ENCODE data around the gene CDCA4.
A peak's percentile ranks its signal among the peaks of the same experiment; 100 is the strongest.

Gene CDCA4

DNA sequence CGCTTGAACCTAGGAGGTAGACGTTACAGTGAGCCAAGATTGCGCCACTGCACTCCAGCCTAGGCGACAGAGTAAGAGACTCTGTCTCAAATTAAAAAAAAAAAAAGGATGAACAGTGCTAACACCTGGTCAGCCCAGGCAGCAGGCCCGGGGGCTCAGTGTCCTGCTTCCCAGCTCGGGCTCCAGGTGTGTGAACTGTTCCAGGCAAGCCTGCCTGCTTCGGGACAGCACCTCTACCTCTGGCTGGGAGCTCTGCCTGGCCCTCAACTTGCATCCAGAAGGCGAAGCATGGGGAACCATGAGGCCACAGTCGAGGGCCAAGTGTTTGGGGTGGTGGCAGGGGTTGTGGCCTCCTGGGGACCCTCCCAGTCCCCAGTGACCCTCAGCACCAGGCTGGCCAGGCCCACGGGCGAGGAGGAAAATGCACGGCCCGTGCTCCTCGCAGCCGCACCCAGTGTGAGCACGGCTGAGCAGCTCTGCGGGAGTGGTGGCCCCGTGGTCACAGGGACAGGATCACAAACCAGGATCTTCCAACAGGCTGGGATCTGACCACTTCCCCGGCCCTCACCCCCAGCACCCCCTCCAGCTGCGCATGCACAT, 15.5 kb downstream of the CDCA4 start:
- H3K27ac ChIP-seq, result no peak overlapping the region
- no peak overlapping the region for H3K4me3 ChIP-seq (ENCODE audit: low read depth, low read length)
- no peaks in the 10 kb centered on the region for H3K9me3 ChIP-seq (ENCODE audit: severe bottlenecking)
- DNase-seq, result no peak
- H3K27me3 ChIP-seq (ENCODE audit: insufficient read depth, low read depth, severe bottlenecking), result no peaks in the 10 kb centered on the region
- H3K36me3 ChIP-seq, result peaks cover 34% of the 10 kb centered on the region
- TF ChIP-seq, protein P1, sequence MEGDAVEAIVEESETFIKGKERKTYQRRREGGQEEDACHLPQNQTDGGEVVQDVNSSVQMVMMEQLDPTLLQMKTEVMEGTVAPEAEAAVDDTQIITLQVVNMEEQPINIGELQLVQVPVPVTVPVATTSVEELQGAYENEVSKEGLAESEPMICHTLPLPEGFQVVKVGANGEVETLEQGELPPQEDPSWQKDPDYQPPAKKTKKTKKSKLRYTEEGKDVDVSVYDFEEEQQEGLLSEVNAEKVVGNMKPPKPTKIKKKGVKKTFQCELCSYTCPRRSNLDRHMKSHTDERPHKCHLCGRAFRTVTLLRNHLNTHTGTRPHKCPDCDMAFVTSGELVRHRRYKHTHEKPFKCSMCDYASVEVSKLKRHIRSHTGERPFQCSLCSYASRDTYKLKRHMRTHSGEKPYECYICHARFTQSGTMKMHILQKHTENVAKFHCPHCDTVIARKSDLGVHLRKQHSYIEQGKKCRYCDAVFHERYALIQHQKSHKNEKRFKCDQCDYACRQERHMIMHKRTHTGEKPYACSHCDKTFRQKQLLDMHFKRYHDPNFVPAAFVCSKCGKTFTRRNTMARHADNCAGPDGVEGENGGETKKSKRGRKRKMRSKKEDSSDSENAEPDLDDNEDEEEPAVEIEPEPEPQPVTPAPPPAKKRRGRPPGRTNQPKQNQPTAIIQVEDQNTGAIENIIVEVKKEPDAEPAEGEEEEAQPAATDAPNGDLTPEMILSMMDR (IDR thresholded peaks at IDR 0.05; ENCODE audit: low read depth, low read length), result no peak

DNA sequence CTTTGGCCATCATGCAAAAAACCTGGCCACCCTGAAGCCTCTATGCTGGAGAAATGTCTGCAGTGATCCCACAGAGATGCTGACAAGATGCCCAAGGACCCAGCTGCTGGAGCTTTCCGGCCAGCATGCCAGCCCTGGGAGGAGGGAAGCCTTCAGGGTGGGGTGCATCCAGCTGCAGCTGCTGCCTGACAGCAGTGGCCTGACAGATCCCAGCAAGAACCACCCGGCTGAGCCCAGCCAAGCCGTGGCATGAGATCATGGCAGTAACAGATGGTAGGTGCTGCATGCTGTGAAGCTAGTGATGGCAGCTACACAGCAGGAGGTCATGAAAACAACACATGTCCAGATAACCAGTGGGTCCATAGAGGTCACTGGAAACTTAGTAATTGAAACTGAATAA, 21.5 kb downstream of the CDCA4 start:
- peak; percentile 70 for DNase-seq

DNA sequence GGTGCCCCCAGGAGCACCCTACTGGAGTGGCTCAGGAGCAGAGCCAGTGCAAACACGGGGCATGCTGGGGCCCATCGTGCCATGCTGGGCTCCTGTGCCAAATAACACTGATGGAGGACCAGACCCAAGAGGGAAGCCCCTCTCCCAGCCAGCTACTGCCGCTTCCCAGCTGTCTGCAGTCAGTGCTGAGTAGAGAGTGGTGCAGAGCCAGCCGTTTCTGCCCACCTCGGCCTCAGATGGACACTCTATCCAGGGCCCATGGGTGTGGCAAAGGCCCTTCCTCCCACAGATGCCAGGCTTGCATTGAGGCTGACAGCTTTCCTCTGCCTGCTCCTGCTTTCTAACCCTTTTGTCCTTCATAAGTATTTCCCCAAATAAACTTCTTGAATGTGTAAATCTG, 22.1 kb downstream of the CDCA4 start:
- peaks cover 10% of the 10 kb centered on the region for H3K9me3 ChIP-seq (ENCODE audit: severe bottlenecking)
- H3K27me3 ChIP-seq (ENCODE audit: insufficient read depth, low read depth, severe bottlenecking), result no peaks in the 10 kb centered on the region
- TF ChIP-seq, protein P1 (IDR thresholded peaks at IDR 0.05; ENCODE audit: low read depth, low read length), result no peak
- peaks cover 2% of the 10 kb centered on the region for H3K36me3 ChIP-seq
- no peak overlapping the region for H3K27ac ChIP-seq
- DNase-seq, result no peak
- no peak overlapping the region for H3K4me3 ChIP-seq (ENCODE audit: low read depth, low read length)

More for the DNA sequence above, 21.5 kb downstream of the CDCA4 start:
- no peak overlapping the region for H3K4me3 ChIP-seq (ENCODE audit: low read depth, low read length)
- no peaks in the 10 kb centered on the region; the same call in 1 of the 2 replicates for H3K36me3 ChIP-seq
- H3K27me3 ChIP-seq (ENCODE audit: insufficient read depth, low read depth, severe bottlenecking), result no peaks in the 10 kb centered on the region
- peaks cover 10% of the 10 kb centered on the region for H3K9me3 ChIP-seq (ENCODE audit: severe bottlenecking)
- TF ChIP-seq, protein P1 (IDR thresholded peaks at IDR 0.05; ENCODE audit: low read depth, low read length), result no peak
- H3K27ac ChIP-seq, result no peak overlapping the region

DNA sequence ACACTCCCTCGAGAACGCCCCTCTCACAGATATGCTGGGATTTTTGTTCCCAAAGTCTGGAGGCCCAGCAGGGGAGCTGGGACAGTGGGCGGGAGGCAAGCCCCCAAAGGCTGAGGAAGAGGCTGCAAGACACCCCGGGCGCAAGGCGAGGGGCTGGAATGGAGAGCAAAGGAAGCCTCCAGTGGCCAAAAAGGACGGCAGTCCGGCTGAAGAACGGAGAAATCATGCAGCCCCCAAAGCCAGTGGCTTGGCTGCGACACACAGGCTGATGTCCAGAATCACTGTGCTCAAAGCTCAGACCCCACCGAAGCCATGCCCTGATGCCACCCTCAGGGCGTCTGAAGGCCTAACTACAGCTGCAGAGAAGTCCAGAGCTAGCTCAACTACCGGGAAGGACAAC, 24.4 kb downstream of the CDCA4 start:
- no peak overlapping the region for H3K4me3 ChIP-seq (ENCODE audit: low read depth, low read length)
- no peak for DNase-seq
- H3K36me3 ChIP-seq, result peaks cover 6% of the 10 kb centered on the region
- no peaks in the 10 kb centered on the region for H3K27me3 ChIP-seq (ENCODE audit: insufficient read depth, low read depth, severe bottlenecking)
- TF ChIP-seq, protein P1 (IDR thresholded peaks at IDR 0.05; ENCODE audit: low read depth, low read length), result no peak
- no peak overlapping the region for H3K27ac ChIP-seq
- H3K9me3 ChIP-seq (ENCODE audit: severe bottlenecking), result peaks cover 10% of the 10 kb centered on the region

DNA sequence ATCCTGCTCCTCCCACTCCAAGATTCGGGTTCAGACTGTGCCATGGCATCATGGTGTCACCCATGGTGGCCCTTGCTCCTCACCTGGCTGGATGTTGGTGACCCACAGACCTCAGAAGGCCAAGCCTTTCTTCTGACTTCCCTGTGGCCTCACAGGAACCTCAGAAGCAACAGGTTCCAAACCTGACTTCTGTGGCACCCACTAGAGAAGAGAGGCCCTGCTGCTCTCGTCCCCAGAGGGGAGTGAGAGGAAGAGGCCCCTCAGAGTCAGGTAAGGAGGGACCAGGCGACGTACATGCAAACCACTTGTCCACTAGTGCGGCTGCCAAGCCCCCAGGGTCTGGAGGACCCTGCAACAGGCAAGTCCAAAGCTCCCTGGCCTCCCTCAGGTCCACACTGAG, 24.9 kb downstream of the CDCA4 start:
- TF ChIP-seq, protein P1 (IDR thresholded peaks at IDR 0.05; ENCODE audit: low read depth, low read length), result no peak
- DNase-seq, result no peak
- no peak overlapping the region for H3K27ac ChIP-seq

DNA sequence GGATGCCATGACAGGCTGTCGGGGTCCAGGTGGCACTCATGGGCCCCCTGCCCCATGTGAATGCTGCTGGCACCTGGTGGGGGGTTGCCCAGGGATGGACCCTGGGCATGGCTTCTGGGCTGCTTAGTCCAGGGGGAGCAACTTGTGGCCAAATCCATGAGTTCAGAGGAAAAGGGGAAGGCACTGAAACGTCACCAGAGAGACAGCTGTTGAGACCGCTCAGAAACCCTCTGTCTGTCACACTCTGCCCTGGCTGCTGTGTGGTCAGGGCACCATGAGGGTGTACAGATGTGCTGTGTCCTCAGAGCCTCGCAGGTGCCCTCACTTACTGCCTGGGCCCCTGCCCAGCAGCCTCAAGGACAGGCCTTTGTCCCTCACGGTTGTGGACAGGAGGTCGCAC, 25.9 kb downstream of the CDCA4 start:
- Histone ChIP-seq H3K36me3 (peaks cover 6% of the 10 kb centered on the region), H3K27me3 (ENCODE audit: insufficient read depth, low read depth, severe bottlenecking) (no peaks in the 10 kb centered on the region), H3K9me3 (ENCODE audit: severe bottlenecking) (peaks cover 10% of the 10 kb centered on the region), H3K27ac (no peak overlapping the region), H3K4me3 (ENCODE audit: low read depth, low read length) (no peak overlapping the region)
- DNase-seq, result no peak
- TF ChIP-seq, protein P1 (IDR thresholded peaks at IDR 0.05; ENCODE audit: low read depth, low read length), result no peak

More for the DNA sequence above, 24.9 kb downstream of the CDCA4 start:
- Histone ChIP-seq H3K4me3 (ENCODE audit: low read depth, low read length) (no peak overlapping the region), H3K9me3 (ENCODE audit: severe bottlenecking) (peaks cover 10% of the 10 kb centered on the region), H3K27me3 (ENCODE audit: insufficient read depth, low read depth, severe bottlenecking) (no peaks in the 10 kb centered on the region), H3K36me3 (peaks cover 6% of the 10 kb centered on the region)

Measured in WERI-Rb-1 (cell line).